ENCODE measurements around the gene WRAP53.

WRAP53 gene

DNA sequence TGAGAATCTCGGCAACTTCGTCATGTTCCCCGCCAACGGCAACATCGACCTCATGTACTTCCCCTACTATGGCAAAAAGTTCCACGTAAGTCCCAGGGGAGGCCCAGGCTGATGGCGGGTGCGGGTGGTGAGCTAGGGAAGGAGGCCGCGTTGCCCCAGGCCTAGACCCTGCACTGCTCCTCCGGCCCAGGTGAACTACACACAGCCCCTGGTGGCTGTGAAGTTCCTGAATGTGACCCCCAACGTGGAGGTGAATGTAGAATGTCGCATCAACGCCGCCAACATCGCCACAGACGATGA lies 32.8 kb upstream of the WRAP53 start:
- TF ChIP-seq POLR2AphosphoS5 (IDR thresholded peaks at IDR 0.05; ENCODE audit: low read depth, low read length): no peak
- TF ChIP-seq TAF1 (IDR thresholded peaks at IDR 0.05; ENCODE audit: borderline replicate concordance, insufficient read depth, low read length): no peak
- no peak for TF ChIP-seq SIN3A (IDR thresholded peaks at IDR 0.05; ENCODE audit: borderline replicate concordance, insufficient read depth, low read length)
- TF ChIP-seq REST (IDR thresholded peaks at IDR 0.05; ENCODE audit: insufficient read depth in 1 of 2, low read depth in 2 of 2, low read length in 2 of 2): no peak
- no peak for TF ChIP-seq FOXP2 (optimal IDR thresholded peaks at IDR 0.05; ENCODE audit: borderline replicate concordance, extremely low read depth, extremely low read length, insufficient read depth)

DNA sequence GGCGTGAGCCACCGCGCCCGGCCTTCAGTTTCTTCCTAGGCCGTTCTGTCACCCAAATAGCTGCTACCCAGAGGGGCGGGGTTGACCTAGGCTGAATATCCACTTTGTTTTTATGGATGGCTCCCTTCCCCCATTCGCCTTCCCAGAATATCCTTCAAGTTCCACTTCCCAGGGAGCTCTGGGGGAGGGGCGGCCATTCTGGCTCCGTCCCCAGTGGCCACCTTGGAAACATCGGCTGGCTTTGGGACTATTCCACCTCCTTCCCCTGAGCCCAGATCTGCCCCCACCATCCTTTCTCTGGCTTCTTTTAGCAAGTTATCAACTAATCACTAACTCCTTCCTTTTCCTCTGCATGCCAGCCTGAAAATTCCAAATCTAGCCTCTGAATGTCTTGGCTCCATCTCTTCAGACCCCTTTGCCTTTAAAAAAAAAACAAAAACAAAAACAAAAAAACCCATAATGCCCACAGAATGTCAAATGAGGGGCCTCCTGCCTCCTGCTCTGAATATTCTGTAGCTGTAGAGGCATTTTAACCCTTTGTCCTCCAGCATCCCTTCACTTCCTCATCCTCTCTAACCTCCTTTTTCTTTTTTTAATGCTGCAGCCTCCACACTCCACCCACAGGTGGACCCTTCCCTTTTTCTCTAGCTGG lies 31.2 kb upstream of the WRAP53 start:
- TF ChIP-seq SIN3A (IDR thresholded peaks at IDR 0.05; ENCODE audit: borderline replicate concordance, insufficient read depth, low read length) (no peak), POLR2AphosphoS5 (IDR thresholded peaks at IDR 0.05; ENCODE audit: low read depth, low read length) (no peak), FOXP2 (optimal IDR thresholded peaks at IDR 0.05; ENCODE audit: borderline replicate concordance, extremely low read depth, extremely low read length, insufficient read depth) (no peak), REST (IDR thresholded peaks at IDR 0.05; ENCODE audit: insufficient read depth in 1 of 2, low read depth in 2 of 2, low read length in 2 of 2) (no peak), TAF1 (IDR thresholded peaks at IDR 0.05; ENCODE audit: borderline replicate concordance, insufficient read depth, low read length) (no peak)

- TF ChIP-seq POLR2AphosphoS5 (IDR thresholded peaks at IDR 0.05; ENCODE audit: low read depth, low read length) (no peak; the same call in 1 of the 2 replicates), FOXP2 (optimal IDR thresholded peaks at IDR 0.05; ENCODE audit: borderline replicate concordance, extremely low read depth, extremely low read length, insufficient read depth) (no peak), REST (IDR thresholded peaks at IDR 0.05; ENCODE audit: insufficient read depth in 1 of 2, low read depth in 2 of 2, low read length in 2 of 2) (no peak), SIN3A (IDR thresholded peaks at IDR 0.05; ENCODE audit: borderline replicate concordance, insufficient read depth, low read length) (no peak), TAF1 (IDR thresholded peaks at IDR 0.05; ENCODE audit: borderline replicate concordance, insufficient read depth, low read length) (no peak)
Observed at GRCh38 chr17:7667656-7668406, 20.4 kb upstream of the WRAP53 start.

DNA sequence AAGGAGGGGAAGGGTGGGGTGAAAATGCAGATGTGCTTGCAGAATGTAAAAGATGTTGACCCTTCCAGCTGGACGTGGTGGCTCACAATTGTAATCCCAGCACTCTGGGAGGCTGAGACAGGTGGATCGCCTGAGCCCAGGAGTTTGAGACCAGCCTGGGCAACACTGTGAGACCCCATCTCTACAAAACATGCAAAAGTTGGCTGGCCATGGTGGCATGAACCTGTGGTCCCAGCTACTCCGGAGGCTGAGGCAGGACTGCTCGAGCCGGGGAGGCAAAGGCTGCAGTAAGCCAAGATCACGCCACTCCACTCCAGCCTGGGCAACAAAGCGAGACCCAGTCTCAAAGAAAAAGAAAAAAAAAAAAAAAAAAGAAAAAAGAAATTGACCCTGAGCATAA lies 19.8 kb upstream of the WRAP53 start:
- TF ChIP-seq POLR2AphosphoS5 (IDR thresholded peaks at IDR 0.05; ENCODE audit: low read depth, low read length) (no peak), FOXP2 (optimal IDR thresholded peaks at IDR 0.05; ENCODE audit: borderline replicate concordance, extremely low read depth, extremely low read length, insufficient read depth) (no peak), TAF1 (IDR thresholded peaks at IDR 0.05; ENCODE audit: borderline replicate concordance, insufficient read depth, low read length) (no peak), REST (IDR thresholded peaks at IDR 0.05; ENCODE audit: insufficient read depth in 1 of 2, low read depth in 2 of 2, low read length in 2 of 2) (no peak), SIN3A (IDR thresholded peaks at IDR 0.05; ENCODE audit: borderline replicate concordance, insufficient read depth, low read length) (no peak)

Measured in PFSK-1 (cell line).